GM23248 (cell line): ENCODE data around the gene DLD. TPM values are rescaled to one million over a fixed set of nuclear protein-coding genes. Genes with fewer than 3 reads are reported as not detected.
A peak's percentile ranks its signal among the peaks of the same experiment; 100 is the strongest.

Experiments used
- DNase-seq: peaks from one replicate; pipeline ENCODE4 v3.0.0-alpha.2; 2015
- H2AFZ ChIP-seq: fragments of 200-600 bp; sonication (generic); 2 replicates; pipeline ENCODE4 v1.6.1; 2016; ENCODE audit warnings: antibody characterized with exemption
- H3F3A ChIP-seq: fragments of 200-600 bp; sonication (generic); 2 replicates; pipeline ENCODE4 v1.6.1; 2016; ENCODE audit warnings: mild to moderate bottlenecking, antibody characterized with exemption, mixed run types; ENCODE audit not compliant: insufficient read depth
- H3K27ac ChIP-seq: fragments of 200-600 bp; sonication (generic); 2 replicates; pipeline ENCODE4 v1.5.1; 2016; ENCODE audit warnings: mild to moderate bottlenecking
- H3K27me3 ChIP-seq: fragments of 200-600 bp; sonication (generic); replicated peaks from 2 replicates; pipeline ENCODE4 v1.6.1; 2016; ENCODE audit warnings: mild to moderate bottlenecking; ENCODE audit not compliant: insufficient read depth
- H3K36me3 ChIP-seq: fragments of 200-600 bp; sonication (generic); 2 replicates; pipeline ENCODE4 v1.6.1; 2016; ENCODE audit warnings: low read depth, mild to moderate bottlenecking
- H3K4me1 ChIP-seq: fragments of 200-600 bp; sonication (generic); 2 replicates; pipeline ENCODE4 v1.6.1; 2016; ENCODE audit warnings: mild to moderate bottlenecking; ENCODE audit not compliant: insufficient read depth
- H3K4me2 ChIP-seq: fragments of 200-600 bp; sonication (generic); one replicate; pipeline ENCODE4 v1.6.1; 2016; ENCODE audit warnings: mild to moderate bottlenecking; ENCODE audit not compliant: unreplicated experiment
- H3K4me3 ChIP-seq: fragments of 200-600 bp; sonication (generic); 2 replicates; pipeline ENCODE4 v1.5.1; 2016; ENCODE audit warnings: mild to moderate bottlenecking
- H3K79me2 ChIP-seq: fragments of 200-600 bp; sonication (generic); 2 replicates; pipeline ENCODE4 v1.6.1; 2016; ENCODE audit warnings: mild to moderate bottlenecking; ENCODE audit not compliant: insufficient read depth
- H3K9ac ChIP-seq: fragments of 200-600 bp; sonication (generic); 2 replicates; pipeline ENCODE4 v1.6.1; 2016; ENCODE audit warnings: mild to moderate bottlenecking
- H3K9me2 ChIP-seq: fragments of 200-600 bp; sonication (generic); 2 replicates; pipeline ENCODE4 v1.6.1; 2016; ENCODE audit warnings: mixed run types, mild to moderate bottlenecking, moderate library complexity; ENCODE audit not compliant: insufficient read depth
- H3K9me3 ChIP-seq: fragments of 200-600 bp; sonication (generic); one replicate; pipeline ENCODE4 v1.6.1; 2017; ENCODE audit warnings: low read depth
- H4K20me1 ChIP-seq: fragments of 200-600 bp; sonication (generic); 2 replicates; pipeline ENCODE4 v1.6.0; 2016; ENCODE audit not compliant: insufficient read depth
- EZH2 ChIP-seq: fragments of 200-600 bp; sonication (generic); IDR thresholded peaks from 2 replicates; pipeline ENCODE4 v1.6.1; 2018; ENCODE audit warnings: antibody characterized with exemption, mild to moderate bottlenecking; ENCODE audit not compliant: insufficient read depth, poor library complexity, severe bottlenecking
- EZH2phosphoT487 ChIP-seq: fragments of 200-600 bp; sonication (generic); IDR thresholded peaks from 2 replicates; pipeline ENCODE4 v1.6.1; 2018; ENCODE audit warnings: antibody characterized with exemption, moderate library complexity, mild to moderate bottlenecking, low read depth; ENCODE audit not compliant: insufficient read depth
- WGBS, 2 experiments: methylation state at CpG; one replicate each; pipeline ENCODE4 v1.1.6; 2015 to 2017; ENCODE audit warnings: low lambda C conversion rate in 2 of 2, low coverage in 1 of 2; ENCODE audit errors: missing lambda C conversion rate in 2 of 2; 5-methylcytosine and 5-hydroxymethylcytosine counted together
- in situ Hi-C: fragments of 300-500 bp; cut with MboI; formaldehyde crosslinking; loops from 2 replicates; pipeline ENCODE4 v1.15.0; 2020
- polyA plus RNA-seq: library from polyadenylated mRNA; unstranded; fragments of >200 nt; fragmentation: Nextera tagmentation; extraction: Ambion mirVana; gene quantifications from 2 replicates; pipeline ENCODE4 v1.2.1, GENCODE V29; 2016
- total RNA-seq: library from RNA; depleted of rRNA; stranded (reverse); fragments of >200 nt; shearing (Covaris generic); gene quantifications from 2 replicates; pipeline ENCODE4 v1.2.3, GENCODE V29; 2014

DLD gene
- total and polyA plus RNA-seq, 2 experiments from 2014 or later, result 80.1 to 97.1 TPM

DNA sequence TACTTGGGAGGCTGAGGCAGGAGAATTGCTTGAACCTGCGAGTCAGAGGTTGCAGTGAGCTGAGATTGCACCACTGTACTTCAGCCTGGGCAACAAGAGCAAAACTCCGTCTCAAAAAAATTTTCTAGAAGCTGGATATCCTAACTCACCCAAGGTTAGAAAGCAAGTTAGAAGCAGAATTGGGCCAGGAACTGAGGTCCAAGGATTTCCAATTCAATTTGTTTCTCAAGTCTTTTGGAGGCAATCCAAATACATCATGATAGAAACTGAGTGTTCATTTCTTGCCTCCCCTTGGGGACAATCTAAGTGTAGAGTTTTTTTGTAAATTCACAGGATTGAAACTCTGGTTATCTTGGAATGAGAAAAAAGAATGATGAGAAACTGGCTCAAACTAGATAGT, 66.5 kb downstream of the DLD start:
- peaks cover 62% of the 10 kb centered on the region for H3K36me3 ChIP-seq

GRCh38 chr7:107958764-107959526, 68.0 kb downstream of the DLD start:
- no peak overlapping the region for H3K9ac ChIP-seq
- H3K27me3 ChIP-seq, result no peaks in the 10 kb centered on the region
- H3K27ac ChIP-seq, result peak overlapping the region; percentile 63
- peaks cover 18% of the 10 kb centered on the region for H3K4me1 ChIP-seq
- H3K9me3 ChIP-seq, result no peaks in the 10 kb centered on the region
- 47 to 50% methylated on average over 14 of the region's 14 CpGs for WGBS, 2 experiments
- DNase-seq, result peak; percentile 92
- TF ChIP-seq EZH2phosphoT487 (no peak), EZH2 (no peak)
- in situ Hi-C loops, result no loop called here
- no peaks in the 10 kb centered on the region for H4K20me1 ChIP-seq
- H3K9me2 ChIP-seq, result no peaks in the 10 kb centered on the region
- H3K36me3 ChIP-seq, result peaks cover 71% of the 10 kb centered on the region
- H3K4me2 ChIP-seq, result peak overlapping the region; percentile 25
- 0 out of 2 replicates have a peak, but pooled peaks cover 11% of the 10 kb centered on the region for H3K79me2 ChIP-seq
- no peak overlapping the region for H2AFZ ChIP-seq
- H3F3A ChIP-seq, result peaks cover 42% of the 10 kb centered on the region
- no peak overlapping the region for H3K4me3 ChIP-seq

More for the DNA sequence above, 66.5 kb downstream of the DLD start:
- TF ChIP-seq EZH2phosphoT487, result no peak
- TF ChIP-seq EZH2, result no peak
- Histone ChIP-seq H3K27ac (no peak overlapping the region), H3K27me3 (no peaks in the 10 kb centered on the region), H3K4me2 (no peak overlapping the region), H3K4me1 (peaks cover 24% of the 10 kb centered on the region), H4K20me1 (no peaks in the 10 kb centered on the region), H3F3A (peaks cover 42% of the 10 kb centered on the region), H3K4me3 (no peak overlapping the region), H3K79me2 (0 out of 2 replicates have a peak, but pooled peaks cover 4% of the 10 kb centered on the region), H3K9me2 (no peaks in the 10 kb centered on the region), H3K9me3 (no peaks in the 10 kb centered on the region), H3K9ac (no peak overlapping the region), H2AFZ (no peak overlapping the region)
- 49 to 69% methylated on average over 2 of the region's 2 CpGs for WGBS, 2 experiments
- in situ Hi-C loops, result no loop called here
- DNase-seq, result no peak

- no peak overlapping the region for H3K27ac ChIP-seq
- no peak for TF ChIP-seq EZH2phosphoT487
- TF ChIP-seq EZH2, result no peak
- peaks cover 41% of the 10 kb centered on the region for H3F3A ChIP-seq
- H2AFZ ChIP-seq, result no peak overlapping the region
- H3K27me3 ChIP-seq, result no peaks in the 10 kb centered on the region
- no peaks in the 10 kb centered on the region for H4K20me1 ChIP-seq
- DNase-seq, result no peak
- H3K4me3 ChIP-seq, result no peak overlapping the region
- 89 to 93% methylated on average over 10 of the region's 10 CpGs for WGBS, 2 experiments
- in situ Hi-C loops, result no loop called here
- H3K4me2 ChIP-seq, result no peak overlapping the region
- no peak overlapping the region for H3K9ac ChIP-seq
- H3K36me3 ChIP-seq, result peaks cover 74% of the 10 kb centered on the region
- no peaks in the 10 kb centered on the region for H3K9me3 ChIP-seq
- peaks cover 18% of the 10 kb centered on the region for H3K4me1 ChIP-seq
- H3K79me2 ChIP-seq, result 0 out of 2 replicates have a peak, but pooled peaks cover 11% of the 10 kb centered on the region
- H3K9me2 ChIP-seq, result no peaks in the 10 kb centered on the region
Observed at GRCh38 chr7:107959527-107959898, 68.5 kb downstream of the DLD start.

DNA sequence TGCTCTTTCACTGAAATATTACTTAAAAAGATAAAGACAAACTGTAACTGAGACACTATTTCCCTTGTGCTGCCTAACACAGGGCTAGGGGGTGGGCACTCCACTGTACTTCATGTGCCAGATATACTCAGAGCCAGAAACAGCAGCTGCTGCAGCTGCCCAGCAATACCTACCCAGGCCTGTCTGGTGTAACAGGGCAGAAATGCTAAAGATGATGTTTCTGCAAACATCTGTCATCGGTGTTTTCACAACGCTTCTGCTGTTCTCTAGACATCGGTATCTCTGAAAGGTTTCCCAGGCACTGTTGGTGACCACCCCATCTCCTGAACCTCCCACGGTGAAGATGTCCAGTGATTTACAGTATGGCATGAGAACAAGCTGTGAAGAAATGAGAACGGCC, 69.3 kb downstream of the DLD start:
- Histone ChIP-seq H3K79me2 (peaks cover 11% of the 10 kb centered on the region), H3K9me2 (no peaks in the 10 kb centered on the region), H3F3A (peaks cover 41% of the 10 kb centered on the region), H3K27ac (no peak overlapping the region), H3K27me3 (no peaks in the 10 kb centered on the region), H3K36me3 (peaks cover 72% of the 10 kb centered on the region), H3K9ac (no peak overlapping the region), H4K20me1 (no peaks in the 10 kb centered on the region), H3K9me3 (no peaks in the 10 kb centered on the region), H2AFZ (no peak overlapping the region), H3K4me1 (peaks cover 18% of the 10 kb centered on the region), H3K4me2 (no peak overlapping the region), H3K4me3 (no peak overlapping the region)
- no peak for TF ChIP-seq EZH2phosphoT487
- TF ChIP-seq EZH2, result no peak
- in situ Hi-C loops, result no loop called here
- no peak for DNase-seq
- WGBS, 2 experiments, result 93 to 94% methylated on average over 5 of the region's 5 CpGs
